ENCODE results near the gene TBX2.

Gene TBX2

DNA sequence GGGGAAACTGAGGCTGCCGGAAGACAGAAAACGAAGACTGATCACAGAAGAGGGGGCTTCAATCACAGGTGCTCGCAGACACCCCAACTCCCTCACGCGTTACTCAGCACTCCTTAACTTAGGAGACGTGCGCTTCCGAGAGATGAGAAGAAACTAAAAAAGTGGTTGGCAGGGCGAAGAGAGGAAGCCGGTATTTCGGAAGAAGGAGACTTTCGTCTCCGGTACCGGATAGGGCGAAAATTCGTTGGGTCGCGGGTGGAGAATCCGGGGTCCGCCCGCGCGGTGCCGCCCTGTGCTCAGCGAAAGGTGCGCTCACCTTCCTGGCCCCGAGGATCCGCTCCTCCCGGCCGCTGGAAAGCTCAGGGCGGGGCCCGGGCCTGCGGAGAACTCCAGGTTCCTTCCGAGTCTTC is 917 bp upstream of the TBX2 start:
- H3K27me3 ChIP-seq (ENCODE audit: control insufficient read depth, low read length): peaks cover 43% of the 10 kb centered on the region
- H3K4me3 ChIP-seq (ENCODE audit: low read length): no peak overlapping the region

DNA sequence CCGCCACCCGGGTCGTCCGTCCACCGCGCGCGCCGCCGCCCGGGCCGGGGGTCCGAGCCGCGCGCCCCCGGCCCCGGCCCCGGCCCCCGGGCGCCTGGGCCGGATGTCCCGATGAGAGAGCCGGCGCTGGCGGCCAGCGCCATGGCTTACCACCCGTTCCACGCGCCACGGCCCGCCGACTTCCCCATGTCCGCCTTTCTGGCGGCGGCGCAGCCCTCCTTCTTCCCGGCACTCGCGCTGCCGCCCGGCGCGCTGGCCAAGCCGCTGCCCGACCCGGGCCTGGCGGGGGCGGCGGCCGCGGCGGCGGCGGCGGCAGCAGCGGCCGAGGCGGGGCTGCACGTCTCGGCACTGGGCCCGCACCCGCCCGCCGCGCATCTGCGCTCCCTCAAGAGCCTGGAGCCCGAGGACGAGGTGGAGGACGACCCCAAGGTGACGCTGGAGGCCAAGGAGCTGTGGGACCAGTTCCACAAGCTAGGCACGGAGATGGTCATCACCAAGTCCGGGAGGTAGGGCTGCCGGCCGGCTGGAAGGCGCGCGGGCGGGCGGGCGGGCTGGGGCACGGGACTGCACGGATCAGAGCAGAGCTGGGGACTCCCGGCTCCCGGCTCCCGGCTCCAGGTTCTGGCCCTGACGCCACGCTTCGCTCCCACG is 548 bp downstream of the TBX2 start:
- H3K4me2 ChIP-seq (ENCODE audit: low read length): no peak overlapping the region
- H3K27me3 ChIP-seq (ENCODE audit: control insufficient read depth, low read length): peaks cover 47% of the 10 kb centered on the region
- no peaks in the 10 kb centered on the region for H3K4me1 ChIP-seq (ENCODE audit: control insufficient read depth, low read length)
- H3K9me3 ChIP-seq (ENCODE audit: control insufficient read depth, insufficient read depth, low read length): no peaks in the 10 kb centered on the region
- H3K27ac ChIP-seq (ENCODE audit: low read depth, low read length): no peak overlapping the region
- no peaks in the 10 kb centered on the region for H3K79me2 ChIP-seq (ENCODE audit: control insufficient read depth, low read length)
- H3F3A ChIP-seq (ENCODE audit: control insufficient read depth, insufficient read depth): no peaks in the 10 kb centered on the region
- H3K4me3 ChIP-seq (ENCODE audit: low read length): no peak overlapping the region
- no peak for TF ChIP-seq EZH2phosphoT487 (IDR thresholded peaks at IDR 0.05; ENCODE audit: borderline replicate concordance, low read length)
- TF ChIP-seq, protein P1, sequence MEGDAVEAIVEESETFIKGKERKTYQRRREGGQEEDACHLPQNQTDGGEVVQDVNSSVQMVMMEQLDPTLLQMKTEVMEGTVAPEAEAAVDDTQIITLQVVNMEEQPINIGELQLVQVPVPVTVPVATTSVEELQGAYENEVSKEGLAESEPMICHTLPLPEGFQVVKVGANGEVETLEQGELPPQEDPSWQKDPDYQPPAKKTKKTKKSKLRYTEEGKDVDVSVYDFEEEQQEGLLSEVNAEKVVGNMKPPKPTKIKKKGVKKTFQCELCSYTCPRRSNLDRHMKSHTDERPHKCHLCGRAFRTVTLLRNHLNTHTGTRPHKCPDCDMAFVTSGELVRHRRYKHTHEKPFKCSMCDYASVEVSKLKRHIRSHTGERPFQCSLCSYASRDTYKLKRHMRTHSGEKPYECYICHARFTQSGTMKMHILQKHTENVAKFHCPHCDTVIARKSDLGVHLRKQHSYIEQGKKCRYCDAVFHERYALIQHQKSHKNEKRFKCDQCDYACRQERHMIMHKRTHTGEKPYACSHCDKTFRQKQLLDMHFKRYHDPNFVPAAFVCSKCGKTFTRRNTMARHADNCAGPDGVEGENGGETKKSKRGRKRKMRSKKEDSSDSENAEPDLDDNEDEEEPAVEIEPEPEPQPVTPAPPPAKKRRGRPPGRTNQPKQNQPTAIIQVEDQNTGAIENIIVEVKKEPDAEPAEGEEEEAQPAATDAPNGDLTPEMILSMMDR (IDR thresholded peaks at IDR 0.05; ENCODE audit: low read depth, low read length, poor library complexity, severe bottlenecking): no peak
- H3K36me3 ChIP-seq (ENCODE audit: control insufficient read depth, low read length): no peaks in the 10 kb centered on the region
- no peaks in the 10 kb centered on the region for H3K9me2 ChIP-seq (replicated peaks; ENCODE audit: control insufficient read depth, low read length)
- H4K20me1 ChIP-seq (ENCODE audit: control insufficient read depth, insufficient read depth, low read depth, low read length): no peaks in the 10 kb centered on the region

More for the DNA sequence above, 917 bp upstream of the TBX2 start:
- H3F3A ChIP-seq (ENCODE audit: control insufficient read depth, insufficient read depth): no peaks in the 10 kb centered on the region
- no peak overlapping the region for H3K4me2 ChIP-seq (ENCODE audit: low read length)
- TF ChIP-seq EZH2phosphoT487 (IDR thresholded peaks at IDR 0.05; ENCODE audit: borderline replicate concordance, low read length): no peak
- TF ChIP-seq, protein P1 (IDR thresholded peaks at IDR 0.05; ENCODE audit: low read depth, low read length, poor library complexity, severe bottlenecking): no peak
- H3K27ac ChIP-seq (ENCODE audit: low read depth, low read length): no peak overlapping the region
- H3K36me3 ChIP-seq (ENCODE audit: control insufficient read depth, low read length): no peaks in the 10 kb centered on the region
- H3K4me1 ChIP-seq (ENCODE audit: control insufficient read depth, low read length): no peaks in the 10 kb centered on the region
- H4K20me1 ChIP-seq (ENCODE audit: control insufficient read depth, insufficient read depth, low read depth, low read length): no peaks in the 10 kb centered on the region
- no peaks in the 10 kb centered on the region for H3K79me2 ChIP-seq (ENCODE audit: control insufficient read depth, low read length)
- H3K9me2 ChIP-seq (replicated peaks; ENCODE audit: control insufficient read depth, low read length): no peaks in the 10 kb centered on the region
- no peaks in the 10 kb centered on the region for H3K9me3 ChIP-seq (ENCODE audit: control insufficient read depth, insufficient read depth, low read length)

DNA sequence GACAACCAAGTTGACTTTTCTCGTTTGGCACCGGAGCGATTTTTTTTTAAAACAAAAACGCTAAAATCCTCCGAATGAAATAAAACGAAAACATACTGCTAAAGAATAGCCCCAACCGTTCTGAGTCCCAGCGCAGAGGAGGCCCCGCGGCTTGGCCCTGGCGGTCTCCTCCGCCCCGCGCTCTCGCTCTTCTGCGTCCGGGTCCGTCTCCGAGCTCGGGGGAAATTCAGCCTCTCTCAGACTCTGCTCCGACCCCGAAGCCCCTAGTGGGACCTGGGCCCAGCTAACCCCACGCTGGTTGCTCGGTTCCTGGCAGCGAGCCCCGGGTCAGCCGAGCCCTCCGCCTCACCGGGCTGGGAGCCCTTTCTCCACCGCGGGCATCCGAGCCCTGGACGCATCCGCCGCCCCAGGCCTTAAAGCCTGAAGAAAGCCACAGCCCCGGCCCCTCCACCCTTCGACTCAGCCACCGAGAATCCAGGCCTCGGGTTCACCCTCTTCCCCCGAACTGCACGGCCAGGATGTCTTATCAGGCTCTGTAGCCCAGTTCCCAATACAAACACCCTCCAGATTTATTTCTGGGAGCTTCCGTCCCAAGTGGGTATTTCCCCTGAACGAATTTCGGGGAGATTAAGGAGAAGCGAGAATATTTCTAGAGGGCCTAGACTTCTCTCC is 1.2 kb downstream of the TBX2 start:
- no peak overlapping the region for H3K4me3 ChIP-seq (ENCODE audit: low read length)
- no peaks in the 10 kb centered on the region for H3K9me2 ChIP-seq (replicated peaks; ENCODE audit: control insufficient read depth, low read length)
- no peaks in the 10 kb centered on the region for H3K4me1 ChIP-seq (ENCODE audit: control insufficient read depth, low read length)
- no peak; the same call in 1 of the 2 replicates for TF ChIP-seq EZH2phosphoT487 (IDR thresholded peaks at IDR 0.05; ENCODE audit: borderline replicate concordance, low read length)
- TF ChIP-seq, protein P1 (IDR thresholded peaks at IDR 0.05; ENCODE audit: low read depth, low read length, poor library complexity, severe bottlenecking): no peak
- no peaks in the 10 kb centered on the region for H3K36me3 ChIP-seq (ENCODE audit: control insufficient read depth, low read length)
- H3K4me2 ChIP-seq (ENCODE audit: low read length): no peak overlapping the region
- no peak overlapping the region for H3K27ac ChIP-seq (ENCODE audit: low read depth, low read length)
- no peaks in the 10 kb centered on the region for H3K9me3 ChIP-seq (ENCODE audit: control insufficient read depth, insufficient read depth, low read length)
- H3K79me2 ChIP-seq (ENCODE audit: control insufficient read depth, low read length): no peaks in the 10 kb centered on the region
- peaks cover 47% of the 10 kb centered on the region for H3K27me3 ChIP-seq (ENCODE audit: control insufficient read depth, low read length)
- no peaks in the 10 kb centered on the region for H4K20me1 ChIP-seq (ENCODE audit: control insufficient read depth, insufficient read depth, low read depth, low read length)
- H3F3A ChIP-seq (ENCODE audit: control insufficient read depth, insufficient read depth): no peaks in the 10 kb centered on the region
